Measurements from ENCODE around the gene MRPL22.
"Not testable (repeated sequence)": the region's sequence is repeated elsewhere in the genome, so short reads cannot be mapped to it uniquely, and the experiment has no call there.

MRPL22 gene

GRCh38 chr5:154943527-154943926 lies 2.7 kb downstream of the MRPL22 start:
- DNase-seq = no peak

- no peak for DNase-seq
These were observed 3.8 kb downstream of the MRPL22 start for GRCh38 chr5:154944716-154945115.

GRCh38 chr5:154945695-154946301 lies 4.9 kb downstream of the MRPL22 start:
- no peak for DNase-seq

DNA sequence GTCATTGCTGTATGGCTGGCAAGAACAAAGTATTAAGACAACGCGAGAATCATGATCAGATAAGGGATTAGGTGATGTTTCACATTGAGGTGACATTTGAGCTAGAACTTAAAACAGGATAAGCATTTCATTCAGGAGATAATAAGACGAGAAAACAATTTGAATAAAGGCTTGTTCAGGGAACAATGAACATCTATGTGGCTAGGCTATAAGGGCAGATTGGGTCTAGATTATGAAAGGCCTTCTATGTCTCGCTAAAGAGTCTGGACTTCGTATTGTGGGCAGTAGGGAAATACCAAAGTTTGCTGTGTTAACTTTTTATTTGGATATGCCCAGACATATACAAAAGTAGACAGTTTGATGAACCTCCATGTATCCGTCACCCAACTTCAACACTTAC lies 6.9 kb downstream of the MRPL22 start:
- no peak for DNase-seq

DNA sequence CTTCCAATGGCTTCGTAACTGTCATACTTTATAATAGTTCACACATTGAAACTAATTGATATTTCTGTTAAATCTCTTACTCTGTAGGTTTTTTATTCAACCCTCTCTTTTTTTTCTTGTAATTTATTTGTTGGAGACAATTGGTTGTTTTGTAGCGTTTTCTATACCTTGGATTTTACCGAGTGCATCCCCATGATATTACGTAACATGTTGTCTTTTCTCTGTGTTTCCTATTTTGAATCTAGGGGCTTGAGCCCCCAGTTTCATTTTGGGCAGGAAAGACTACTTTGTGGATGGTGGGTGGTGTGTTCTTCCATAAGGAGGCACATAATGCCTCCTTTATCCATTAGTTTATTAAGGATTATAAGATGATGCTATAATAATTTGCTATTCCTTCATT lies 7.4 kb downstream of the MRPL22 start:
- no peak for DNase-seq

- no peak for DNase-seq
These were observed 8.9 kb downstream of the MRPL22 start for GRCh38 chr5:154949781-154950180.

DNA sequence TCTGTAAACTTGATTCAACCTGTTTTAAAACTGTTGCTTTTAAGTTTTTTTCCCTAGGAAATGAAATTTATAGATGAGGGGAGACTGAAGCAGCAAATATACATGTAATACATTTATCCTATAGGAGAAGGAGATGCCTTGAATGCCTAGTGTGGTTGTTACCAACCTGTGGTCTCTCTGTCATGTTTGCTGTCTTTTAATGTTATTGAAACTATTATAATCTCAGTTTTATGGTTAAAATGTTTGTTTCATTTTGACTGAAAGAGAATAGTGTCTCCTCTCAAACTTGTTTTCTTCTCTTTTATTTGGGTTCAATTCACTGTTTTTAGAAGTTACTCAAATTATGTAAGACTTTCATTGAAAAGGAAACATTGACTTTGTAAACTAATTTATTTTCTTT lies 15.8 kb downstream of the MRPL22 start:
- DNase-seq = no peak

- DNase-seq = no peak
These were observed 21.6 kb downstream of the MRPL22 start for GRCh38 chr5:154962494-154962893.

GRCh38 chr5:154966081-154966841 lies 25.4 kb downstream of the MRPL22 start:
- DNase-seq = no peak

GRCh38 chr5:154966874-154967273 lies 26.0 kb downstream of the MRPL22 start:
- DNase-seq = no peak

GRCh38 chr5:154967421-154968024 lies 26.6 kb downstream of the MRPL22 start:
- DNase-seq = no peak

DNA sequence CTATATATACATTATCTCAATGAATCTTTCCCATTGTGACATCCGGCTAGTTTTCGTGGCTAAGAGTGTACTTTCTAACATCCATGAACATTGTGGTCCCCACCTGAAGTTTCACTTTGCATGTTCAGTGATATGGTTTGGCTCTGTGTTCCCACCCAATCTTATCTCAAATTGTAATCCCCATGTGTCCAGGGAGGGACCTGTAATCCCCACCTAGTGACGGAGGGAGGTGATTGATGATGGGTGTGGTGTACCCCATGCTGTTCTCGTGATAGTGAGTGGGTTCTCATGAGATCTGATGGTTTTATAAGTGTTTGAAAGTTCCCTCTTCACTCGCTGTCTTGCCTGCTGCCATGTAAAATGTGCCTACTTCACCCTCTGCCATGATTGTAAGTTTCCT lies 28.1 kb downstream of the MRPL22 start:
- DNase-seq = no peak

DNA sequence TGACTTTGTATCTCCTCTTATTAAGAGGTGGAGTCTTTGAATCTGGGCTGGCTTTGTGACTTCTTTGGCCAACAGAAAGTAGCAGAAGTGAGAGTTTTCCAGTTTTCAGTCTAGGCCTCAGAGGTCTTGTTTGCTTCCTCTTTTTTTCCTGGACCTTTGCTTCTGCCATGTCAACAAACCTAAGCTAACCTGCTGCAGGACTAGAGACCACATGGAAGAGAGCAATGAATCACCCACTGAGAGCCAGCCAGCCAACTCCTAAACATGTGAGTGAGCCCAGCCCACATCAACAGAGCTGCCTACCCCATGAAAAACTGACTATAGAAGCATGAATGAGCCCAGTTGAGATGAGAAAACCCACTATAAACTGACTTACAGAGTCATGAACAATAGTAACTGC lies 29.9 kb downstream of the MRPL22 start:
- DNase-seq = no peak

DNA sequence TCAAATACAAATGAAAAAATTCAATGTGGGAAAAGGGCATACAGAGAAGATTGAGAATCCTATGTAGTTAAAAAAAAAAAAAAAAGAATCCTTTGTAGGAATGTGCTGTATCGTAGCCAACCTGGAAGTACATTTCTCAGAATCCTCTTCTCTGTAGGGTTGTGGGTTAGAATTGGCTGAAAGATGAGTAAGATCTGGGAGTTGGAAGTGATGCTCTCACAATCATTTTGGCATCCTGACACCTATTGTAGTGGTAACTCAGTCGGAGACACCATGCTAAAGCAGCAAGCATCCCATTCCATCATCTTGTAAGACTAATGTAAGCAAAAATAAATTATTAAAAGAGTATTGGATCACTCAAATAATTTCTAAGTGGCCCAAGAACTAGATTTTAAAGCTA lies 30.6 kb downstream of the MRPL22 start:
- no peak for DNase-seq

DNA sequence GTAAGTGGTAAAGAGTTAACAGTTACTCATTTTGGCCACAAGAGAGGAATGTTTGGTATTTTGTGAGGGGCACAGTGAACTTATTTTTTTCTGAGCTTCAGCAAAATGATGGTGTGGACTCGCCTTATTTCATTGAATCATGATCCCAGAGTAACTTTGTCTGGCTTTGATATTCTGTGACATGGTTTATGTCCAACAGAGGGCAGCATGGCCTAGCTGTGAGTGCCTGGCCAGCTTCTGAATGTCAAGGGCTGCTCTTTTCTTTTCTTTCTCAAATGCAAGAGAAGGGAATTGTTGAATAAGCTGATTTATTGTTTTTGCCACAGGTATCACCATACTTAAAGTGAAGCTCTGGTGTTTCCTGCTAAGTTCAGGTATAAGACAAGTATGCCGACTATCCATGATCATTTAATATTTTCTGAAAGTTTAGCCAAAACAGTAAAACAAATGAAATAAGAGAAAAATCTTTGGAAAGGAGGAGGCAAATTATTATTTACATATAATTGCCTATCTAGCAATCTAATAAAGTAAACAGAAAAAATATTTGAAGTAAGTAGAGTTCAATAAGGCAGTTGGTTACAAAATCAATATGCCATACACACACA lies 31.7 kb downstream of the MRPL22 start:
- DNase-seq = no peak

DNA sequence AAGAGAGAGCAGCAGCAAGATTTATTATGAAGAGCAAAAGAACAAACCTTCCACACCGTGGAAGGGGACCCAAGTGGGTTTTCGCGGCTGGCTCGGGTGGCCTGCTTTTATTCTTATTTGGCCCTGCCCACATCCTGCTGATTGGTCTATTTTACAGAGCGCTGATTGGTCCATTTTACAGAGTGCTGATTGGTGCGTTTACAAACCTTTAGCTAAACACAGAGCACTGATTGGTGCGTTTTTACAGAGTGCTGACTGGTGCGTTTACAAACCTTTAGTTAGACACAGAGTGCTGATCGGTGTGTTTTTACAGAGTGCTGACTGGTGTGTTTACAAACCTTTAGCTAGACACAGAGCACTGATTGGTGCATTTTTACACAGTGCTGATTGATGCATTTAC lies 35.2 kb downstream of the MRPL22 start:
- DNase-seq = not testable (repeated sequence)

- DNase-seq = no peak
These were observed 36.5 kb downstream of the MRPL22 start for GRCh38 chr5:154977409-154977808.

GRCh38 chr5:154978294-154978693 lies 37.4 kb downstream of the MRPL22 start:
- DNase-seq = not testable (repeated sequence)

DNA sequence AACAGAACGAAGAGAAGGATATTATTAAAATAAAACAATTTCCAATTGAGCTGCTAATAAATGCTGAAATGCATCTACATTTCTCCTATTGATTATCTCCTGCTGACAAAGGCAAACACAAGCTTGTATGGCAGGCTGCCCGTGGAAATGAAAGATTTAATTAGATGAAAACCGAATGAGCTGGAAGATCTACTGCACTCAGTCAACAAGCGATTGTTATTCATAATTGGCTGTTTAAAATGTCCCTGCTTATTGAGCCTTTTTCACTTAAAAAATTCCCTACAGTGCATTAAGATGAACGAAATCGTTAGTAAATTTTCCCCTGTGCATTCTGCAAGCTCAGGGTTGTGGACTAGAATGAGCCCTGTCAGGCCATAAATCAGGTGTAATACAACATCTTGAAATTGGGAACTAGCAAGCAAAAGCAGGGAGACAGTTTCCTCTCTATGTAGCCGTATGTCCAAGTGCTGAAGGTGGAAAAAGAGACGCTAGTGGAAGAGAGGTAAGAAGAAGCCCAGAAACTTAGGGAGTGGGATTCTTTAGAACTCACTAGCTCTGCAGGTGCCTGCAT lies 44.2 kb downstream of the MRPL22 start:
- DNase-seq = no peak

DNA sequence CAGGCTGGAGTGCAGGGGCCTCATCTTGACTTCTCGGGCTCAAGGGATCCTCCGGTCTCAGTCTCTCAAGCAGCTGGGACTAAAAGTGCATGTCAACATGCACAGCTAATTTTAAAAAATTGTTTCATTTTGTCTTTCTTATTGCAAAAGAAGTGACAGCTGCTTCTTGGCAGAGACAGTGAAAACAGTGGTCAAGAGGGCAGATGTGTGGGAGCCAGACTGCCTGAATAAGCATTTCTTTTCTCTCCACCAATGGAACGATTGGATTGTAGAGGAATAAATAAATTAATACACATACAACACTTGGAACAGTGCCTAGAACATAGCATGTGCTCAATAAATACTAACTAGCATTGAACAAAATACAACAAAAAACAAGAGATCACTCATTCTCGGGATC lies 45.3 kb downstream of the MRPL22 start:
- no peak for DNase-seq

DNA sequence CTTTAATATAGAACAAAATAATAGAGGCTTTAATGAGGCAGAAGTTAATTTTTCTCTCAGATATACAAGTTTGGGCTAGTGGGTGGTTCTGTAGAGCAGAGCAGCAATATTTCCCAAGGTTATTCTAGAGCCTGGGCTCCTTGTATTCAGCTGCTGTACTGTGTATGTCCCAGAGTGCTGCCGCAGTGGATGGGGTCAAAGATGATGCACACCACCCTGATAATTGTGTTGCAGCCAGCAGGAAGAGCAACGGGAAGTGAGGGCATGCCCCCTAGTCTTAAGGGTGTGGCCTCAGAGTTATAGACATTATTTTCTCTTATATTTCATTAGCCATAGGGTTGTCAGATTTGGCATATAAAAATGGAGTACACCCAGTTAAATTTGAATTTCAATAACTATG lies 48.8 kb downstream of the MRPL22 start:
- no peak for DNase-seq

DNA sequence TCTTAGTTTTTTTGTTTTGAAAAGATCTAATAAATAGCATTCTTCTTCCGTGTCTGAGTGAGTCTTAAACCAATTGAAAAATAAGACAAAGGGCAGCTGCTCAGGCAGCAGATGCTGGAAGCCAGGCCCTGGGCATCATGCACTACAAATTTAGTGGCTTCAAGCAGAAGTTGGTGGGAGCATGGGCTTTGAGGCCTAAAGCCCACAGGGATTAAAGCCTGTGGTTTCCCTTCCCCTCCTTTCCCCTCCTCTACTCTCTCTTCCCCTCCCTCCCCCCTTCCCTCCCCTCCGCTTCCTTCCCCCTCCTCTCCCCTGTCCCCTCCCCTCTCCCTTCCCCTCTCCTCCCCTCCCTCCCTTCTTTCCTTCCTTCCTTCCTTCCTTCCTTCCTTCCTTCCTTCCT lies 52.6 kb downstream of the MRPL22 start:
- no peak for DNase-seq

- no peak for DNase-seq
These were observed 54.8 kb downstream of the MRPL22 start for GRCh38 chr5:154995679-154996078.

DNA sequence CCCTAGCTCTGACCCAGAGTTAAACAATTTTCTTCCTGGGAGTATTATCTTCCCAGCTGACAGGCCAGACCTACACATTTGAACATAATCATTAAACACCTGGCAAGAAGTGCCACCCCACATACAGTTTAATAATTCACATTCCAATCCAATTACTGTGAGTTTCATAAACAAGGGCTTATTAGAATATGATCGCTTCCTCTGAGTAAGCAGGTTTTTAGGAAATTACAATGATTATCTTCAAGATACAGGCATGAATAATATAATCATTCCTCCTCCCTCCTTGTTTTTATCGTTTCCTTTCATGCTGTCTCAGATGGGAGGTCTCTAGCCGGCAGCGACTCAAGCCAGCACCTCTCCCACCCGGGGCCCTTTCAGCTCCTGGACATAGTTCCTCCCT lies 56.9 kb downstream of the MRPL22 start:
- no peak for DNase-seq
